Gastroesophageal sphincter (tissue), 3 donors: Measurements from ENCODE around the gene OR2A42.
"Not testable (repeated sequence)": the region's sequence is repeated elsewhere in the genome, so short reads cannot be mapped to it uniquely, and the experiment has no call there.

ENCODE experiments used
- POLR2AphosphoS5 ChIP-seq: sonication (generic); formaldehyde crosslinking; IDR thresholded peaks from one replicate; pipeline ENCODE4 v1.6.1; 2017; ENCODE audit warnings: antibody characterized with exemption
- TF ChIP-seq, protein P1 (sequence below), 4 experiments: fragments of 200-600 bp in 2 of 4; fragments of 450-650 bp in 2 of 4; sonication (generic) in 1 of 4; IDR thresholded peaks; one replicate each; pipeline ENCODE4 v1.5.1; 2017 to 2019; ENCODE audit warnings: antibody characterized with exemption in 4 of 4, mild to moderate bottlenecking in 2 of 4, moderate library complexity in 2 of 4

DNA sequence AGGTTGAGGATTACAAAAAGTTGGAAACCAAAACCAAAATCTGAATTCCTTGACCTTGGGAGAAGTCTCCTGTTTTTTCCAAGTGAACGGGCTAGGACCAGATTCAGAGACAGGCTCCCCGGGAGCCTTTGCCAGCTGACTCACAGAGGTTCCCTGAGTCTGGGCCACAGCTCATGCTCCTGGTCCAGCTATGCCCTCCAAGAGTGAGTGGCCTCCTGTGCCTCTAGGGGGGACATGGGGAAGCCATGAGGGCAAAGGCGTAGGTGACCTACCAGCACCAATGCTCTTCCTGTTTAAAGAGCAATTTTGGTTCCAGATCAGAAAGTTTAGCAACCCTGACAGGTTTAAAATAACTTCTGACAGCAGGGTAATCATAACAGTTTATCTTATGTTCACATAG is 10.6 kb downstream of the OR2A42 start:
- TF ChIP-seq, protein P1, sequence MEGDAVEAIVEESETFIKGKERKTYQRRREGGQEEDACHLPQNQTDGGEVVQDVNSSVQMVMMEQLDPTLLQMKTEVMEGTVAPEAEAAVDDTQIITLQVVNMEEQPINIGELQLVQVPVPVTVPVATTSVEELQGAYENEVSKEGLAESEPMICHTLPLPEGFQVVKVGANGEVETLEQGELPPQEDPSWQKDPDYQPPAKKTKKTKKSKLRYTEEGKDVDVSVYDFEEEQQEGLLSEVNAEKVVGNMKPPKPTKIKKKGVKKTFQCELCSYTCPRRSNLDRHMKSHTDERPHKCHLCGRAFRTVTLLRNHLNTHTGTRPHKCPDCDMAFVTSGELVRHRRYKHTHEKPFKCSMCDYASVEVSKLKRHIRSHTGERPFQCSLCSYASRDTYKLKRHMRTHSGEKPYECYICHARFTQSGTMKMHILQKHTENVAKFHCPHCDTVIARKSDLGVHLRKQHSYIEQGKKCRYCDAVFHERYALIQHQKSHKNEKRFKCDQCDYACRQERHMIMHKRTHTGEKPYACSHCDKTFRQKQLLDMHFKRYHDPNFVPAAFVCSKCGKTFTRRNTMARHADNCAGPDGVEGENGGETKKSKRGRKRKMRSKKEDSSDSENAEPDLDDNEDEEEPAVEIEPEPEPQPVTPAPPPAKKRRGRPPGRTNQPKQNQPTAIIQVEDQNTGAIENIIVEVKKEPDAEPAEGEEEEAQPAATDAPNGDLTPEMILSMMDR (IDR thresholded peaks at IDR 0.05): not testable (repeated sequence)
- not testable (repeated sequence) for TF ChIP-seq POLR2AphosphoS5
